Fibroblast of lung (primary cell): ENCODE data around the gene HEPACAM.

ENCODE experiments used
- EZH2 ChIP-seq: IDR thresholded peaks from 2 replicates; pipeline ENCODE4 v1.5.1; 2012; ENCODE audit warnings: low read length, control low read depth, mild to moderate bottlenecking; ENCODE audit errors: missing control alignments
- TF ChIP-seq, protein P1 (sequence below), 2 donors: IDR thresholded peaks in 1 of 2; conservative IDR thresholded peaks in 1 of 2; 1 replicate in 1 of 2; 2 replicates in 1 of 2; pipeline ENCODE4 v1.5.1; 2011 to 2012; ENCODE audit warnings: low read length in 2 of 2, control low read depth in 1 of 2, inconsistent platforms in 1 of 2, low read depth in 1 of 2, mild to moderate bottlenecking in 1 of 2

DNA sequence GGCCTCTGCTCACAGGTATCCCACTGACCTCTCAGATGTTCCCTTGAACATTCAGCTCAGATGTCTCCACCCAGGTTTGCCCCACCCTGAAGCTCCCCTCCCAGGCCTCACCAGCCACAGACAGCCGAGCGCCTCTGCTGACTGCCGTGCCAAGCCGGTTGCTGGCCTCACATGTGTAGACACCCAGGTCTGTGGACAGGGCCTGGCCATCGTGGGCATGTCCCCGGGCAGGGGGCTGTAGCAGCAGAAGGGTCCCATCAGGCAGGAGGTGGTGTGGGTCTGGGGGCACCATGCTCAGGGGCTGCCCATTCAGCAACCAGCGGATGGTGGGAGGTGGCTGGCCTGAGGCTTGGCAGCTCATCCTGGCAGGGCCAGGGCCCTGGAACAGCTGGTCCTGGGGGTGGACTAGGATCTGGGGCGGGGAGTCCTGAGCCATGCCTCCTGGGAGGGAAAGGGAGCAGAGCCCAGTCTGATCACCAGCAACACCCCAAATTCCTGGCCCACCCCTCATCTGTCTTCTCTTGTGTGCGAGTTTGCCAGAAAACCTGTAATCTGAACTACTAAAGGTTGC lies 38.9 kb downstream of the HEPACAM start:
- TF ChIP-seq, protein P1, sequence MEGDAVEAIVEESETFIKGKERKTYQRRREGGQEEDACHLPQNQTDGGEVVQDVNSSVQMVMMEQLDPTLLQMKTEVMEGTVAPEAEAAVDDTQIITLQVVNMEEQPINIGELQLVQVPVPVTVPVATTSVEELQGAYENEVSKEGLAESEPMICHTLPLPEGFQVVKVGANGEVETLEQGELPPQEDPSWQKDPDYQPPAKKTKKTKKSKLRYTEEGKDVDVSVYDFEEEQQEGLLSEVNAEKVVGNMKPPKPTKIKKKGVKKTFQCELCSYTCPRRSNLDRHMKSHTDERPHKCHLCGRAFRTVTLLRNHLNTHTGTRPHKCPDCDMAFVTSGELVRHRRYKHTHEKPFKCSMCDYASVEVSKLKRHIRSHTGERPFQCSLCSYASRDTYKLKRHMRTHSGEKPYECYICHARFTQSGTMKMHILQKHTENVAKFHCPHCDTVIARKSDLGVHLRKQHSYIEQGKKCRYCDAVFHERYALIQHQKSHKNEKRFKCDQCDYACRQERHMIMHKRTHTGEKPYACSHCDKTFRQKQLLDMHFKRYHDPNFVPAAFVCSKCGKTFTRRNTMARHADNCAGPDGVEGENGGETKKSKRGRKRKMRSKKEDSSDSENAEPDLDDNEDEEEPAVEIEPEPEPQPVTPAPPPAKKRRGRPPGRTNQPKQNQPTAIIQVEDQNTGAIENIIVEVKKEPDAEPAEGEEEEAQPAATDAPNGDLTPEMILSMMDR (conservative IDR thresholded peaks at IDR 0.05 in 1 of 2, IDR thresholded peaks at IDR 0.05 in 1 of 2; ENCODE audit: low read depth in 1 of 2, low read length in 2 of 2) = no peak
- no peak for TF ChIP-seq EZH2
